Measurements from ENCODE around the gene NCAPD3.
"Not testable (repeated sequence)": the region's sequence is repeated elsewhere in the genome, so short reads cannot be mapped to it uniquely, and the experiment has no call there.

NCAPD3 gene

GRCh38 chr11:134224710-134225664, 1.2 kb upstream of the NCAPD3 start:
- peak; percentile 20 for DNase-seq (ENCODE audit: low read depth)

DNA sequence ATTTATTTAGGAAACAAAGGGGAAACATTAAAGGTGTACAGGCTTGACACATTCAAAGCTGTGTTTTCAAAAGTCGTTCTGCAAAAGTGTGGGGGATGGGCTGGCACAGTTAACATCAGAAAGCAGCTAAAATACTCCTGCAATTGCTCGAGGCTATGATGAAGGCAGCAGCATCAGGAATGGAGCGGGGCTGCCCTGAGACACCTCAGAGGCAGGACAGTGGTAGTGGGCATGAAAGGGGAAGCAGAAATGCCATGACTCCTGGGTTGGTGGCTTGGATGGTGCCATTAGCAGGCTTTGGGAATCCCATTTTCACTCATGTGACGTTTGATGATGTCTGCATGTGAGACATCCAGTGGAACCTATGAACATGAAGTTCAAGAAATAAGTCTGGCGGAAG, 646 bp downstream of the NCAPD3 start:
- no peak for DNase-seq (ENCODE audit: low read depth)

DNA sequence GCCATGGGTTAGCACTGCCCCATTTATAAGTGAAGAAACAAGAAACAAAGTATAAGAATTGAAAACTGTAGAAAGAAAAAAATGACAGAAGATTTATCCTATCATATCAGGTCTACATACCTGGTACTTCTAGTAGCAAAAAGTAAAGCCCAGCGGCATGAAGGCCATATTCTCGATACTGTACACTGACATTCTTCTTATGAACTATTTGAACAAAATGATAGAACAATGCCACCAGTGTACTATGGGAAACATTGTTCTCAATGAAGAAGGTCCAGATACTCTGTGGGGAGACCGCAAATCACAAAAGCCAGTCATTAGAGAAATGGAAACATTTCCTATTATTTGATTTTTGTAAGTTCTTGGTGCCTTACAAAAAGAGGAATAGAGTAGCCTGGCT, 7.0 kb downstream of the NCAPD3 start:
- no peak for DNase-seq (ENCODE audit: low read depth)

DNA sequence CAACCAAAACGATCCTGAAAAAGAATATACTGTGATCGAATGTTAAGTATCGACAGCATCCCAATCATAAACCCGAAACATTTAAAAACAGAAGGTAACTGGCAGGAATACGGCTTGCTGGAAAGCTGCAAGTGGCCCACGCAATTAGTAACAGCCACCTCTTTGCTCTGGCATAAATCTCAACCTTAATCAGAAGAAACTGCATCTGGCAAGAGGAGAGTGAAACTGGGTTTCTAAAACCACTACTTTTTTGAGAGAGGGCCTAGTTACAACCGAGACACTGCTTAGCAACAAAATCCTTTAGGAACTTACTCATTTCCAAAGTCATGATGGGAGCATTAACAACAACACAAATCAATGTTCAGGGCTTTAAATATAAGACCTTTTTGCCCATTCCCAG, 7.9 kb downstream of the NCAPD3 start:
- DNase-seq (ENCODE audit: low read depth), result no peak

- peak; percentile 16 for DNase-seq (ENCODE audit: low read depth)
Measured at GRCh38 chr11:134207538-134208239, 16.1 kb downstream of the NCAPD3 start.

- no peak for DNase-seq (ENCODE audit: low read depth)
Measured at GRCh38 chr11:134206185-134206584, 17.6 kb downstream of the NCAPD3 start.

DNA sequence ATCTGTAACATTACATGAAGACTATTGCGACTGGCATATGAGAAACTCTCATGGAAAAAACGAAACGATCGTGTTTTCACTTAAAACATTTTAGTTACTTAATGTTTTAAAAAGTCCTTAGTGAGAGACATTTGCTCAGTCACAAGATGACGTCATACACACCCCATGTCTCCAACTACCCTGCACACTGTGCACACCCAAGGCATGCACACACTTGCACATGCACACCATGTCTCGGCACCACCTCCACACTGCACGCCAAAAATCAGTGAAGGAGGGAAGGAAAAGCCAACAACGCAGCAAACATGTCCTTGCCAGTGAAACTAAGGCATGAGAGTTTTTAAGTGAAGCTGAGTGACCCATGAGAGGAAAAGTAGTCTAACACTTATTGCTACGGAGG, 18.0 kb downstream of the NCAPD3 start:
- DNase-seq (ENCODE audit: low read depth), result no peak

- peak; percentile 21 for DNase-seq (ENCODE audit: low read depth)
Measured at GRCh38 chr11:134202661-134203060, 21.1 kb downstream of the NCAPD3 start.

DNA sequence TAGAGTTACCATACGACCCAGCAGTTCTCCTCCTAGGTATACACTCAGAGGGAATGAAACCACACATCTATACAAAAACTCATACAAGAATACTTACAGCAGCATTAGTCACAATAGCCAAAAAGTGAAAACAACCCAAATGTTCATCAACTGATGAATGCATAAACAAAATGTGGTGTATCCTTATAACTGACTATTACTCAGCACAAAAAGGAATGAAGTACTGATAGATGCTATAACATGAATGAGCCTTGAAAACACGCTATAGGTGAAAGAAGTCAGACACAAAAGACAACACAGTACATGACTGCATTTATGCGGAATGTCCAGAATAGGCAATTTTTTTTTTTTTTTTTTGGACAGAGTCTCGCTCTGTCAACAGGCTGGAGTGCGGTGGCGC, 23.1 kb downstream of the NCAPD3 start:
- no peak for DNase-seq (ENCODE audit: low read depth)

DNA sequence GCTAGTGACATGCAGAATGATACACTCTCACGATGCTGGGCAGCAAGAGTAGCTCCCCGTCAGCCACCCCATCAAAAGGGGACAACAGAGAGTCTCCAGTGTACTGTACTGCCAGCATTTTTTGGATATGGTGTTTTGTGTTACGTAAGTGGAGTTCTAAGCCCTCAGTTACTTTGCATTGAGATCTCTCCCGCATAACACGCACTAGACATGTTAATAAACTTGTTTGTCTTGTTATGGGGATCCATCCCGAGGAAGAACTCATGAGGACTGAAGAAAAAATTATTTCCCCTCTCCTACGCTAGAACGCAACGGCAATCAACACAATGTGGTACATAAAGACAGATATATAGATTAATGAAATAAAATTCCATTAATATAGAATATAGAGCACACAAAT, 24.2 kb downstream of the NCAPD3 start:
- DNase-seq (ENCODE audit: low read depth), result no peak

GRCh38 chr11:134196756-134197155, 27.0 kb downstream of the NCAPD3 start:
- no peak for DNase-seq (ENCODE audit: low read depth)

DNA sequence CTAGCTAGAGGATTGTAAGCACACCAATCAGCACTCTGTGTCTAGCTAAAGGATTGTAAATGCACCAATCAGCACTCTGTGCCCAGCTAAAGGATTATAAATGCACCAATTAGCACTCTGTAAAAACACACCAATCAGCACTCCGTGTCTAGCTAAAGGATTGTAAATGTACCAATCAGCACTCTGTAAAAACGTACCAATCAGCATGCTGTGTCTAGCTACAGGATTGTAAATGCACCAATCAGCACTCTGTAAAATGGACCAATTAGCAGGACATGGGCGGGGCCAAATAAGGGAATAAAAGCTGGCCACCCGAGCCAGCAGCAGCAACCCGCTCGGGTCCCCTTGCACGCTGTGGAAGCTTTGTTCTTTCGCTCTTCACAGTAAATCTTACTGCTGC, 35.7 kb downstream of the NCAPD3 start:
- DNase-seq (ENCODE audit: low read depth), result not testable (repeated sequence)

GRCh38 chr11:134181707-134182106, 42.1 kb downstream of the NCAPD3 start:
- no peak for DNase-seq (ENCODE audit: low read depth)

GRCh38 chr11:134178032-134178674, 45.6 kb downstream of the NCAPD3 start:
- no peak for DNase-seq (ENCODE audit: low read depth)

- no peak for DNase-seq (ENCODE audit: low read depth)
Measured at GRCh38 chr11:134176284-134176683, 47.5 kb downstream of the NCAPD3 start.

GRCh38 chr11:134173296-134173695, 50.5 kb downstream of the NCAPD3 start:
- DNase-seq (ENCODE audit: low read depth), result no peak

- DNase-seq (ENCODE audit: low read depth), result no peak
Measured at GRCh38 chr11:134171951-134172350, 51.8 kb downstream of the NCAPD3 start.

- DNase-seq (ENCODE audit: low read depth), result peak; percentile 78
Measured at GRCh38 chr11:134170919-134171281, 52.9 kb downstream of the NCAPD3 start.

- DNase-seq (ENCODE audit: low read depth), result peak; percentile 12
Measured at GRCh38 chr11:134170177-134170918, 53.4 kb downstream of the NCAPD3 start.

DNA sequence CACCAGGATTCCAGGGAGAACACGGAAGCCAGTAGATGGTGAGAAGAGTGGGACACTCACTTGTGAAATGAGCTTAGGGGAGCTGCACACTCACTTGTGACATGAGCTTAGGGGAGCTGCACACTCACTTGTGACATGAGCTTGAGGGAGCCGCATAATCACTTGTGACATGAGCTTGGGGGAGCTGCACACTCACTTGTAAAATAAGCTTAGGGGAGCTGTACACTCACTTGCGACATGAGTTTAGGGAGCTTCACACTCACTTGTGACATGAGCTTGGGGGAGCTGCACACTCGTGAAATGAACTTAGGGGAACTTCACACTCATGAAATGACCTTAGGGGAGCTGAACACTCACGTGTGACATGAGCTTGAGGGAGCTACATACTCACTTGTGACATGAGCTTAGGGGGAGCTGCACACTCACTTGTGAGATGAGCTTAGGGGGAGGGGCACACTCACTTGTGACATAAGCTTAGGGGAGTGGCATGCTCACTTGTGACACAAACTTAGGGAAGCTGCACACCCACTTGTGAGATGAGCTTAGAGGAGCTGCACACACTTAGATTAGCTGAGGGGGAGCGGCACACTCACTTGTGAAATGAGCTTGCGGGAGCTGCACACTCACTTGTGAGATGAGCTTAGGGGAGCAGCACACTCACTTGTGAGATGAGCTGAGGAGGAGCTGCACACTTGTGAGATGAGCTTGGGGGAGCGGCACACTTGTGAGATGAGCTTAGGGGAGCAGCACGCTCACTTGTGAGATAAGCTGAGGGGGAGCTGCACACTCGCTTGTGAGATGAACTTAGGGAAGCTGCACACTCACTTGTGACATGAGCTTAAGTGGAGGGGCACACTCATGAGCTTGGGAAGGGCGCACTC, 59.0 kb downstream of the NCAPD3 start:
- no peak for DNase-seq (ENCODE audit: low read depth)

DNA sequence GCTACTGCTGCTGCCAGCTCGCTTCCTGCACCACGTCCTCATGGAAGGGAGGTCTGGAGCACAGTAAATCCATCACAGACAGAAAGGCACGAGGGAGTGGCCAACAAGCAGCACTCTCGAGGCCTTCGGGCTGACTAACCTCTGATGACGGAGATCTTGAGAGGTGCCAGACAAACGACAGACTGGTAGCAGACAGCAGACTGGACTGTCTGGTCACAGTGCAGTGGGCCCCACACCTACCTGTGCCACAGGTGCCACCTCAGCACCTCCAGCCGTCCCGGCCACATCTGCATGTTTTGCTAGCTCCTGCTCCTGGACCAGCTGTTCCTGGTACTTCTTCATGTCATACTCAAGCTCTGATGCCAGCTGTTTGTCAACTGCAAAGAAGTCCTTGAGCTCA, 64.1 kb downstream of the NCAPD3 start:
- DNase-seq (ENCODE audit: low read depth), result no peak
